ENCODE data around the gene COL18A1.

COL18A1 gene

GRCh38 chr21:45404730-45405270 is at the start of gene COL18A1:
COL18A1 (plus strand) TSS chr21:45405165; CDS start chr21:45405231, 66 bp downstream.
- H3K4me3 ChIP-seq (ENCODE audit: control insufficient read depth, low read depth, low read length), result peak within 1 kb of the TSS; percentile 47
- peak; percentile 26 for DNase-seq (ENCODE audit: low read depth)
- TF ChIP-seq CTCF (conservative IDR thresholded peaks at IDR 0.05; ENCODE audit: control insufficient read depth, insufficient read depth, low read depth, low read length), result no peak

GRCh38 chr21:45355573-45355972 is 49.4 kb upstream of the COL18A1 start:
- DNase-seq (ENCODE audit: low read depth), result no peak
- no peak for TF ChIP-seq CTCF (conservative IDR thresholded peaks at IDR 0.05; ENCODE audit: control insufficient read depth, insufficient read depth, low read depth, low read length)
- no peak overlapping the region for H3K4me3 ChIP-seq (ENCODE audit: control insufficient read depth, low read depth, low read length)

- DNase-seq (ENCODE audit: low read depth), result no peak
- no peak overlapping the region for H3K4me3 ChIP-seq (ENCODE audit: control insufficient read depth, low read depth, low read length)
- peak; percentile 12 for TF ChIP-seq CTCF (conservative IDR thresholded peaks at IDR 0.05; ENCODE audit: control insufficient read depth, insufficient read depth, low read depth, low read length)
Measured at GRCh38 chr21:45356251-45356650, 48.7 kb upstream of the COL18A1 start.

- no peak overlapping the region for H3K4me3 ChIP-seq (ENCODE audit: control insufficient read depth, low read depth, low read length)
- no peak for TF ChIP-seq CTCF (conservative IDR thresholded peaks at IDR 0.05; ENCODE audit: control insufficient read depth, insufficient read depth, low read depth, low read length)
- DNase-seq (ENCODE audit: low read depth), result no peak
Measured at GRCh38 chr21:45356653-45357435, 48.1 kb upstream of the COL18A1 start.

- peak; percentile 6 for TF ChIP-seq CTCF (conservative IDR thresholded peaks at IDR 0.05; ENCODE audit: control insufficient read depth, insufficient read depth, low read depth, low read length)
- DNase-seq (ENCODE audit: low read depth), result peak; percentile 49
- H3K4me3 ChIP-seq (ENCODE audit: control insufficient read depth, low read depth, low read length), result no peak overlapping the region
Measured at GRCh38 chr21:45357436-45358260, 47.3 kb upstream of the COL18A1 start.

- H3K4me3 ChIP-seq (ENCODE audit: control insufficient read depth, low read depth, low read length), result no peak overlapping the region
- no peak for TF ChIP-seq CTCF (conservative IDR thresholded peaks at IDR 0.05; ENCODE audit: control insufficient read depth, insufficient read depth, low read depth, low read length)
- DNase-seq (ENCODE audit: low read depth), result no peak
Measured at GRCh38 chr21:45358261-45358670, 46.7 kb upstream of the COL18A1 start.

All from fibroblast of mammary gland (primary cell).